ENCODE results near the gene SHQ1.
A peak's percentile ranks its signal among the peaks of the same experiment; 100 is the strongest.

SHQ1 gene

GRCh38 chr3:72763751-72764440 is 84.3 kb downstream of the SHQ1 start:
- Mint-ChIP-seq H3K4me3 (no peak overlapping the region), H3K9me3 (no peaks in the 10 kb centered on the region), H3K27me3 (no peaks in the 10 kb centered on the region), H3K27ac (no peak overlapping the region), H3K4me1 (ENCODE audit: low read depth) (peaks cover 31% of the 10 kb centered on the region), H3K36me3 (ENCODE audit: low read depth) (peaks cover 80% of the 10 kb centered on the region)
- no peak for DNase-seq

GRCh38 chr3:72761410-72761809 is 86.8 kb downstream of the SHQ1 start:
- H3K27ac Mint-ChIP-seq = no peak overlapping the region
- peaks cover 3% of the 10 kb centered on the region for H3K9me3 Mint-ChIP-seq
- H3K36me3 Mint-ChIP-seq (ENCODE audit: low read depth) = peaks cover 77% of the 10 kb centered on the region
- no peak overlapping the region for H3K4me3 Mint-ChIP-seq
- no peaks in the 10 kb centered on the region for H3K27me3 Mint-ChIP-seq
- peaks cover 52% of the 10 kb centered on the region for H3K4me1 Mint-ChIP-seq (ENCODE audit: low read depth)
- DNase-seq = no peak

GRCh38 chr3:72760225-72760624 is 88.0 kb downstream of the SHQ1 start:
- no peak overlapping the region for H3K4me3 Mint-ChIP-seq
- H3K9me3 Mint-ChIP-seq = peaks cover 3% of the 10 kb centered on the region
- no peak for DNase-seq
- no peak overlapping the region for H3K27ac Mint-ChIP-seq
- peaks cover 62% of the 10 kb centered on the region for H3K4me1 Mint-ChIP-seq (ENCODE audit: low read depth)
- H3K36me3 Mint-ChIP-seq (ENCODE audit: low read depth) = peaks cover 76% of the 10 kb centered on the region
- no peaks in the 10 kb centered on the region for H3K27me3 Mint-ChIP-seq

GRCh38 chr3:72756900-72757299 is 91.3 kb downstream of the SHQ1 start:
- peak overlapping the region; percentile 90 for H3K27ac Mint-ChIP-seq
- peak overlapping the region; percentile 18 for H3K4me3 Mint-ChIP-seq
- H3K4me1 Mint-ChIP-seq (ENCODE audit: low read depth) = peaks cover 59% of the 10 kb centered on the region
- DNase-seq = no peak
- H3K9me3 Mint-ChIP-seq = peaks cover 3% of the 10 kb centered on the region
- H3K27me3 Mint-ChIP-seq = no peaks in the 10 kb centered on the region
- peaks cover 70% of the 10 kb centered on the region for H3K36me3 Mint-ChIP-seq (ENCODE audit: low read depth)

- Mint-ChIP-seq H3K27me3 (no peaks in the 10 kb centered on the region), H3K36me3 (ENCODE audit: low read depth) (peaks cover 63% of the 10 kb centered on the region), H3K27ac (no peak overlapping the region), H3K4me3 (no peak overlapping the region), H3K4me1 (ENCODE audit: low read depth) (peaks cover 53% of the 10 kb centered on the region), H3K9me3 (peaks cover 3% of the 10 kb centered on the region)
- DNase-seq = no peak
Measured at GRCh38 chr3:72754582-72754981, 93.7 kb downstream of the SHQ1 start.

GRCh38 chr3:72753495-72753894 is 94.8 kb downstream of the SHQ1 start:
- no peak overlapping the region for H3K4me3 Mint-ChIP-seq
- peaks cover 66% of the 10 kb centered on the region for H3K36me3 Mint-ChIP-seq (ENCODE audit: low read depth)
- peaks cover 60% of the 10 kb centered on the region for H3K4me1 Mint-ChIP-seq (ENCODE audit: low read depth)
- H3K27me3 Mint-ChIP-seq = no peaks in the 10 kb centered on the region
- peaks cover 3% of the 10 kb centered on the region for H3K9me3 Mint-ChIP-seq
- H3K27ac Mint-ChIP-seq = peak overlapping the region; percentile 37
- DNase-seq = no peak

- Mint-ChIP-seq H3K27me3 (no peaks in the 10 kb centered on the region), H3K4me3 (no peak overlapping the region), H3K36me3 (ENCODE audit: low read depth) (peaks cover 58% of the 10 kb centered on the region), H3K27ac (peak overlapping the region; percentile 29), H3K9me3 (no peaks in the 10 kb centered on the region), H3K4me1 (ENCODE audit: low read depth) (peaks cover 37% of the 10 kb centered on the region)
- DNase-seq = no peak
Measured at GRCh38 chr3:72750405-72750965, 97.8 kb downstream of the SHQ1 start.

GRCh38 chr3:72748659-72749058 is 99.6 kb downstream of the SHQ1 start:
- DNase-seq = no peak
- Mint-ChIP-seq H3K9me3 (no peaks in the 10 kb centered on the region), H3K36me3 (ENCODE audit: low read depth) (peaks cover 44% of the 10 kb centered on the region), H3K4me1 (ENCODE audit: low read depth) (peaks cover 28% of the 10 kb centered on the region), H3K27ac (no peak overlapping the region), H3K27me3 (no peaks in the 10 kb centered on the region), H3K4me3 (no peak overlapping the region)

- Mint-ChIP-seq H3K27me3 (no peaks in the 10 kb centered on the region), H3K4me3 (no peak overlapping the region), H3K9me3 (no peaks in the 10 kb centered on the region), H3K36me3 (ENCODE audit: low read depth) (peaks cover 27% of the 10 kb centered on the region), H3K4me1 (ENCODE audit: low read depth) (peaks cover 29% of the 10 kb centered on the region), H3K27ac (no peak overlapping the region)
- no peak for DNase-seq
Measured at GRCh38 chr3:72746430-72747411, 101.5 kb downstream of the SHQ1 start.

GRCh38 chr3:72745146-72745999 is 102.9 kb downstream of the SHQ1 start:
- H3K36me3 Mint-ChIP-seq (ENCODE audit: low read depth) = peaks cover 25% of the 10 kb centered on the region
- H3K9me3 Mint-ChIP-seq = no peaks in the 10 kb centered on the region
- no peaks in the 10 kb centered on the region for H3K27me3 Mint-ChIP-seq
- peaks cover 28% of the 10 kb centered on the region for H3K4me1 Mint-ChIP-seq (ENCODE audit: low read depth)
- no peak for DNase-seq
- H3K27ac Mint-ChIP-seq = no peak overlapping the region
- H3K4me3 Mint-ChIP-seq = no peak overlapping the region

- no peak for DNase-seq
- H3K27ac Mint-ChIP-seq = no peak overlapping the region
- no peaks in the 10 kb centered on the region for H3K27me3 Mint-ChIP-seq
- no peaks in the 10 kb centered on the region for H3K9me3 Mint-ChIP-seq
- H3K4me3 Mint-ChIP-seq = no peak overlapping the region
- peaks cover 14% of the 10 kb centered on the region for H3K36me3 Mint-ChIP-seq (ENCODE audit: low read depth)
- peaks cover 22% of the 10 kb centered on the region for H3K4me1 Mint-ChIP-seq (ENCODE audit: low read depth)
Measured at GRCh38 chr3:72744330-72744729, 103.9 kb downstream of the SHQ1 start.

GRCh38 chr3:72739531-72740466 is 108.4 kb downstream of the SHQ1 start:
- peak overlapping the region; percentile 85 for H3K27ac Mint-ChIP-seq
- H3K9me3 Mint-ChIP-seq = peaks cover 3% of the 10 kb centered on the region
- H3K4me1 Mint-ChIP-seq (ENCODE audit: low read depth) = peaks cover 25% of the 10 kb centered on the region
- no peak for DNase-seq
- H3K36me3 Mint-ChIP-seq (ENCODE audit: low read depth) = peaks cover 3% of the 10 kb centered on the region
- H3K4me3 Mint-ChIP-seq = peak overlapping the region; percentile 76
- no peaks in the 10 kb centered on the region for H3K27me3 Mint-ChIP-seq

Data from activated T-cell treated with anti-CD3 and anti-CD28 coated beads, Interleukin-2, amount 50 U/mL, for 24 hours (primary cell).